DMS 273 (cell line): Measurements from ENCODE around the gene VSIG2.

ENCODE experiments used
- DNase-seq: peaks from one replicate; lab custom pipeline; 2025; ENCODE audit not compliant: unreplicated experiment; lab: John Stamatoyannopoulos, UW

VSIG2 gene

GRCh38 chr11:124748481-124749343 lies 3.3 kb downstream of the VSIG2 start:
- DNase-seq: no peak

GRCh38 chr11:124748100-124748418 lies 4.0 kb downstream of the VSIG2 start:
- no peak for DNase-seq

GRCh38 chr11:124747406-124748099 lies 4.5 kb downstream of the VSIG2 start:
- DNase-seq: no peak

GRCh38 chr11:124746621-124747243 lies 5.3 kb downstream of the VSIG2 start:
- DNase-seq: no peak

GRCh38 chr11:124745835-124746620 lies 6.0 kb downstream of the VSIG2 start:
- DNase-seq: no peak

- no peak for DNase-seq
These were observed 6.7 kb downstream of the VSIG2 start for GRCh38 chr11:124745270-124745834.

- DNase-seq: no peak
These were observed 9.0 kb downstream of the VSIG2 start for GRCh38 chr11:124743050-124743449.

GRCh38 chr11:124742555-124742954 lies 9.5 kb downstream of the VSIG2 start:
- DNase-seq: no peak

GRCh38 chr11:124740277-124740882 lies 11.7 kb downstream of the VSIG2 start:
- DNase-seq: peak; percentile 65

GRCh38 chr11:124739479-124740276 lies 12.4 kb downstream of the VSIG2 start, which contains the start of gene NRGN:
NRGN (plus strand) TSS chr11:124739942; CDS start chr11:124740085, 143 bp downstream.
- DNase-seq: peak; percentile 96

GRCh38 chr11:124738713-124739478 lies 13.2 kb downstream of the VSIG2 start:
- no peak for DNase-seq

- peak; percentile 67 for DNase-seq
These were observed 14.3 kb downstream of the VSIG2 start for GRCh38 chr11:124737638-124738305.

- peak; percentile 6 for DNase-seq
These were observed 15.3 kb downstream of the VSIG2 start for GRCh38 chr11:124736736-124737135.

- DNase-seq: no peak
These were observed 19.8 kb downstream of the VSIG2 start for GRCh38 chr11:124732230-124732629.

GRCh38 chr11:124729571-124729970 lies 22.5 kb downstream of the VSIG2 start:
- DNase-seq: no peak

GRCh38 chr11:124728134-124728533 lies 23.9 kb downstream of the VSIG2 start:
- DNase-seq: no peak

GRCh38 chr11:124727474-124727873 lies 24.6 kb downstream of the VSIG2 start:
- no peak for DNase-seq

- no peak for DNase-seq
These were observed 26.3 kb downstream of the VSIG2 start for GRCh38 chr11:124725719-124726105.
